HEK293 (cell line): Measurements from ENCODE around the gene NFKBIL1.
A peak's percentile ranks its signal among the peaks of the same experiment; 100 is the strongest.

Experiments used
- CTCF ChIA-PET: fragments of 350-600 bp; formaldehyde crosslinking; extraction: SDS; loops from one replicate; lab custom pipeline; 2021; ENCODE audit warnings: antibody characterized with exemption; lab: Yijun Ruan, JAX
- POLR2A ChIA-PET: fragments of 300-600 bp; formaldehyde crosslinking; extraction: SDS; loops from one replicate; lab custom pipeline; 2020; ENCODE audit warnings: antibody characterized with exemption, inconsistent platforms; lab: Yijun Ruan, JAX
- H3K27ac ChIP-seq: fragments of 200-500 bp; sonication (Bioruptor generic); 2 replicates; pipeline ENCODE4 v1.5.1; 2014; ENCODE audit warnings: low read depth, low read length, control low read depth, inconsistent platforms; ENCODE audit errors: extremely low read depth
- H3K36me3 ChIP-seq, 2 experiments: fragments of 200-500 bp in 1 of 2; sonication (Bioruptor generic) in 1 of 2; 1 replicate in 1 of 2; 2 replicates in 1 of 2; pipeline ENCODE4 v1.5.1; 2014 to 2017; ENCODE audit warnings: inconsistent platforms in 2 of 2, low read length in 2 of 2; ENCODE audit not compliant: control insufficient read depth in 2 of 2, insufficient read depth in 1 of 2
- H3K4me1 ChIP-seq: fragments of 200-500 bp; sonication (Bioruptor generic); 2 replicates; pipeline ENCODE4 v1.5.1; 2014; ENCODE audit warnings: mild to moderate bottlenecking, low read length, inconsistent platforms; ENCODE audit not compliant: control insufficient read depth, insufficient read depth
- H3K4me3 ChIP-seq: 2 replicates; pipeline ENCODE4 v1.5.1; 2011; ENCODE audit warnings: low read depth, mild to moderate bottlenecking, control low read depth, low read length, moderate library complexity
- H3K9me3 ChIP-seq: fragments of 200-500 bp; sonication (Bioruptor generic); 2 replicates; pipeline ENCODE4 v1.5.1; 2014; ENCODE audit warnings: low read depth, low read length, inconsistent platforms; ENCODE audit not compliant: control insufficient read depth, insufficient read depth
- SETDB1 ChIP-seq: IDR thresholded peaks from one replicate; pipeline ENCODE4 v1.6.1; 2017; ENCODE audit warnings: mild to moderate bottlenecking, low read length, moderate library complexity, mixed read lengths; ENCODE audit not compliant: insufficient read length
- ZNF121 ChIP-seq: fragments of 450-650 bp; formaldehyde crosslinking; IDR thresholded peaks from 2 replicates; pipeline ENCODE4 v1.5.1; 2016; ENCODE audit warnings: missing biosample characterization, missing genetic modification characterization
- ZNF18 ChIP-seq: fragments of 450-650 bp; formaldehyde crosslinking; IDR thresholded peaks from 2 replicates; pipeline ENCODE4 v1.5.1; 2016; ENCODE audit warnings: missing biosample characterization, missing genetic modification characterization
- ZNF302 ChIP-seq: fragments of 450-650 bp; formaldehyde crosslinking; IDR thresholded peaks from 2 replicates; pipeline ENCODE4 v1.5.1; 2016; ENCODE audit warnings: missing biosample characterization, missing genetic modification characterization, low read depth
- ZNF341 ChIP-seq: fragments of 450-650 bp; formaldehyde crosslinking; IDR thresholded peaks from 2 replicates; pipeline ENCODE4; 2016; ENCODE audit warnings: low read depth, missing biosample characterization, missing genetic modification characterization
- ZNF433 ChIP-seq: fragments of 450-650 bp; formaldehyde crosslinking; IDR thresholded peaks from 2 replicates; pipeline ENCODE4 v1.5.1; 2016; ENCODE audit warnings: missing biosample characterization, missing genetic modification characterization, low read depth
- ZNF48 ChIP-seq: fragments of 450-650 bp; formaldehyde crosslinking; IDR thresholded peaks from 2 replicates; pipeline ENCODE4 v1.5.1; 2016; ENCODE audit warnings: missing biosample characterization, missing genetic modification characterization
- ZNF510 ChIP-seq: fragments of 450-650 bp; formaldehyde crosslinking; IDR thresholded peaks from 2 replicates; pipeline ENCODE4 v1.5.1; 2018; ENCODE audit warnings: mild to moderate bottlenecking, missing genetic modification characterization, missing biosample characterization; ENCODE audit not compliant: insufficient replicate concordance
- ZNF560 ChIP-seq: fragments of 450-650 bp; formaldehyde crosslinking; IDR thresholded peaks from 2 replicates; pipeline ENCODE4 v1.5.1; 2017; ENCODE audit warnings: missing biosample characterization, missing genetic modification characterization, borderline replicate concordance
- ZNF654 ChIP-seq: fragments of 450-650 bp; formaldehyde crosslinking; IDR thresholded peaks from 2 replicates; pipeline ENCODE4 v1.5.1; 2016; ENCODE audit warnings: low read depth, missing biosample characterization, missing genetic modification characterization
- ZNF701 ChIP-seq: fragments of 450-650 bp; formaldehyde crosslinking; IDR thresholded peaks from 2 replicates; pipeline ENCODE4 v1.5.1; 2016; ENCODE audit warnings: missing biosample characterization, missing genetic modification characterization
- TF ChIP-seq, protein P1 (sequence below): fragments of 450-650 bp; formaldehyde crosslinking; IDR thresholded peaks from 2 replicates; pipeline ENCODE4 v1.5.1; 2016; ENCODE audit warnings: missing biosample characterization, missing genetic modification characterization

The NFKBIL1 gene

DNA sequence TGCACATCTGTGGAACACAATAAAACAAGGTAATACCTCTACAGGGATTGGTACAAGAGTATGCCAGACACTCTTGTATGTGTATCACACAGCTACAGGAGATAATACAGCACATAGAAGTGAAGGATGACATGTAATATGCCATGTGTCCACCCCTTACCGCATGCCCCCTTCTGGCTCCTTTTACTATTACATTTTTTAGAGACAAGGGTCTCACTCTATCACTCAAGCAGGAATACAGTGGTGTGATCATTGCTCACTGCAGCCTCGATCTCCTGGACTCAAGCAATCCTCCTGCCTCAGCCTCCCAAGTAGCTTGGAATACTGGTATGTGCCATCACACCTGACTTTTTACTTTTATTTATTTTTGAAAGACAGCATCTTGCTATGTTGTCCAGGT lies 49.6 kb downstream of the NFKBIL1 start:
- CTCF ChIA-PET: interaction anchor here (0.5 to 12.8 kb wide), 25 partner anchors 11 to 1167 kb away, joined by 3 to 518 read pairs (median 7); partner anchors contain the start of genes ATP6V1G2, DDX39B, LST1 and LTA
- TF ChIP-seq, protein P1, sequence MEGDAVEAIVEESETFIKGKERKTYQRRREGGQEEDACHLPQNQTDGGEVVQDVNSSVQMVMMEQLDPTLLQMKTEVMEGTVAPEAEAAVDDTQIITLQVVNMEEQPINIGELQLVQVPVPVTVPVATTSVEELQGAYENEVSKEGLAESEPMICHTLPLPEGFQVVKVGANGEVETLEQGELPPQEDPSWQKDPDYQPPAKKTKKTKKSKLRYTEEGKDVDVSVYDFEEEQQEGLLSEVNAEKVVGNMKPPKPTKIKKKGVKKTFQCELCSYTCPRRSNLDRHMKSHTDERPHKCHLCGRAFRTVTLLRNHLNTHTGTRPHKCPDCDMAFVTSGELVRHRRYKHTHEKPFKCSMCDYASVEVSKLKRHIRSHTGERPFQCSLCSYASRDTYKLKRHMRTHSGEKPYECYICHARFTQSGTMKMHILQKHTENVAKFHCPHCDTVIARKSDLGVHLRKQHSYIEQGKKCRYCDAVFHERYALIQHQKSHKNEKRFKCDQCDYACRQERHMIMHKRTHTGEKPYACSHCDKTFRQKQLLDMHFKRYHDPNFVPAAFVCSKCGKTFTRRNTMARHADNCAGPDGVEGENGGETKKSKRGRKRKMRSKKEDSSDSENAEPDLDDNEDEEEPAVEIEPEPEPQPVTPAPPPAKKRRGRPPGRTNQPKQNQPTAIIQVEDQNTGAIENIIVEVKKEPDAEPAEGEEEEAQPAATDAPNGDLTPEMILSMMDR (tag by site-specific recombination): peak; percentile 35; the same call in 1 of the 2 replicates
- TF ChIP-seq ZNF121 (tag by site-specific recombination) (peak; percentile 34; the same call in 1 of the 2 replicates), ZNF701 (tag by site-specific recombination) (no peak), ZNF48 (tag by site-specific recombination) (no peak), ZNF18 (tag by site-specific recombination) (0 out of 2 replicates have a peak, but pooled peaks have one; percentile 57), ZNF654 (tag by site-specific recombination) (peak; percentile 18; the same call in 1 of the 2 replicates)
- Histone ChIP-seq H3K9me3 (no peaks in the 10 kb centered on the region), H3K36me3 (no peaks in the 10 kb centered on the region), H3K27ac (no peak overlapping the region), H3K4me1 (no peaks in the 10 kb centered on the region), H3K4me3 (no peak overlapping the region)
- POLR2A ChIA-PET: interaction anchor here (1.1 to 1.3 kb wide), 2 partner anchors 50 to 55 kb away, joined by 3 to 5 read pairs; partner anchors contain the start of genes ATP6V1G2 and NFKBIL1

GRCh38 chr6:31607317-31607716 lies 59.9 kb downstream of the NFKBIL1 start:
- Histone ChIP-seq H3K4me1 (peaks cover 7% of the 10 kb centered on the region; the same call in 1 of the 2 replicates), H3K27ac (no peak overlapping the region), H3K36me3 (no peaks in the 10 kb centered on the region), H3K4me3 (no peak overlapping the region)
- POLR2A ChIA-PET: interaction anchor here (0.7 kb wide), 2 partner anchors 9 to 79 kb away, joined by 3 read pairs; no protein-coding TSS in a partner anchor
- TF ChIP-seq SETDB1 (no peak), ZNF341 (no peak), ZNF510 (no peak), ZNF302 (no peak), ZNF560 (no peak), ZNF433 (no peak)
- TF ChIP-seq, protein P1 (tag by site-specific recombination): no peak
- TF ChIP-seq, all 188 proteins: peak for 0
- CTCF ChIA-PET: interaction anchor here (0.5 to 7.8 kb wide), 6 partner anchors 10 to 1015 kb away, joined by 3 to 113 read pairs (median 5); no protein-coding TSS in a partner anchor
- no peaks in the 10 kb centered on the region for H3K9me3 ChIP-seq
